Islet of Langerhans (tissue), 1 donor: Measurements from ENCODE around the gene TGM6.
"Not testable (repeated sequence)": the region's sequence is repeated elsewhere in the genome, so short reads cannot be mapped to it uniquely, and the experiment has no call there.

Experiments used
- FAIRE-seq: peaks from one replicate; lab custom pipeline; 2011; peaks lifted over from hg19 to GRCh38; lab: Jason Lieb, UNC

TGM6 gene

DNA sequence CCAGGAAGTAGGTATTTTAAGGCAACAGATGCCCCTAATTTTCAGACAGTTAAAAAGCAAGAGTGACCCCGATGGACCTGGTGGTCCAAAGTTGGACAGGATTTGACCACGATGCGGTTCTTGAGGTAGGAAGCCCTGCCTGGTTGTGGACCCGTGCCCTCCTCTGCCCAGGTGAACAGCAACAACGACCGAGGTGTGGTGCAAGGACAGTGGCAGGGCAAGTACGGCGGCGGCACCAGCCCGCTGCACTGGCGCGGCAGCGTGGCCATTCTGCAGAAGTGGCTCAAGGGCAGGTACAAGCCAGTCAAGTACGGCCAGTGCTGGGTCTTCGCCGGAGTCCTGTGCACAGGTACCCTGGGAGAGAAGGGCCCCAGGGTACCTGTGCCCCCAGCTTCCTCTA is 18.7 kb downstream of the TGM6 start:
- no peak for FAIRE-seq

DNA sequence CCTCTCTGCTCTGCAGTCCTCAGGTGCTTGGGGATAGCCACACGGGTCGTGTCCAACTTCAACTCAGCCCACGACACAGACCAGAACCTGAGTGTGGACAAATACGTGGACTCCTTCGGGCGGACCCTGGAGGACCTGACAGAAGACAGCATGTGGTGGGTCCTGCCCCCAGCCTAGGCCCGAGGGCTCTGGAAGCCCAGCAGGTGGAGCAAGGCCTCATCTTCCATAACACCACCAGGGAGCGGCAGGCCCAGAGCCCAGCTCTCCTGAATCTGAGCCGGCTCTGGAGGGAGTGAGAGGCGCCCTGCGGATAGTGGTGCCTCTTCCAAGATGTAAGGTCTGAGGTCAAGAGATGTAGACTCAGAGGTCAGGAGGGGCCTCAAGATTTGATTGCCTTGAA is 19.6 kb downstream of the TGM6 start:
- no peak for FAIRE-seq

DNA sequence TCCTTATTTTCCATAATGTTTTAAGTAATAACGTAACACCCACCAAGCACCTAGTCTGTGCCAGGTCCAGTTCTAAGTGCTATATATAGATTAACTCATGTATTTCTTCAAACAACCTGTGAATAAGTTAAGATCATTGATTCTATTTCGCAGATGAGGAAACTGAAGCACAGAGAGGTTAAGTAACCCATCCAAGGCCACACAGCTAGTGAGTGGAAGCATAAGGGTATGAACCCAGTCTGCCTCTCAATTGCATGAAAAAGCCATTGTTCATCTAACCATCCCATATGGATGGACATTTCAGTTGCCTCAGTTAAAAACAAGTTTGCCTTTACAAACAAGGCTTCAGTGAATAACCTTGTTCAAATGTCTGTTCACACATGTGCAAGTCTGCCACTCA is 20.8 kb downstream of the TGM6 start:
- no peak for FAIRE-seq

DNA sequence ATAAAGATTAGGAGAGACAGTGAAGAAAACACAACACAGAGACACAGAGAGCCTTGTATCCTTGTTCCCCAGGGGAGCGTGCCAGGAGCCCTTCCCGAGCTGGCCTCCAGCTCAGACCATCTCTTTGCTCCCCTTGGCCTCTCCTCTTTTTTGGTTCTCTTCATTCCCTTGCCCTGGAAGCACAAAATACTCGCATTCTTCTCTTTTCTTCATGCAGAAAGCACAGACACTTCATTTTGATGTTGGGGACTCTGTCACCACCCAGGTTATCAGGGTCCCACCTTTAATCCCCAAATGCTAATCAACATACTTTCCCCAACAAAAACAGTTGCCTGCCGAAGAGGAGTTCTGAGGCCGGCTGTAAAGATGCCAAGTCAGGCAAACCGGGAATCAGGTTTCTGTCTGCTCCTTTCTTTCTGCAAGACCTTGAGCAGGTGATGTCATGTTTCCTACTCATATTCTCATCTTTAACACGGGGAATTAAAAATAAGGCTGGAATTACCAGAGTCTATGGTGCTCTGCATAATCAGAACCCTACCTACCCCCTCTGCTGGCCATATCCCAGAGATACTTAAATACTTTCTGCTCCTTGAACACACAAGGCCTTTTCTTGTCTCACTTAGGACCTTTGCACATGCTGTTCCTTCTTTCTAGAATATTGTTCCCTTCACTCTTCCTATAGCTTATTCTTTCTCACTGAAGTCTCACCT is 21.7 kb downstream of the TGM6 start:
- no peak for FAIRE-seq

DNA sequence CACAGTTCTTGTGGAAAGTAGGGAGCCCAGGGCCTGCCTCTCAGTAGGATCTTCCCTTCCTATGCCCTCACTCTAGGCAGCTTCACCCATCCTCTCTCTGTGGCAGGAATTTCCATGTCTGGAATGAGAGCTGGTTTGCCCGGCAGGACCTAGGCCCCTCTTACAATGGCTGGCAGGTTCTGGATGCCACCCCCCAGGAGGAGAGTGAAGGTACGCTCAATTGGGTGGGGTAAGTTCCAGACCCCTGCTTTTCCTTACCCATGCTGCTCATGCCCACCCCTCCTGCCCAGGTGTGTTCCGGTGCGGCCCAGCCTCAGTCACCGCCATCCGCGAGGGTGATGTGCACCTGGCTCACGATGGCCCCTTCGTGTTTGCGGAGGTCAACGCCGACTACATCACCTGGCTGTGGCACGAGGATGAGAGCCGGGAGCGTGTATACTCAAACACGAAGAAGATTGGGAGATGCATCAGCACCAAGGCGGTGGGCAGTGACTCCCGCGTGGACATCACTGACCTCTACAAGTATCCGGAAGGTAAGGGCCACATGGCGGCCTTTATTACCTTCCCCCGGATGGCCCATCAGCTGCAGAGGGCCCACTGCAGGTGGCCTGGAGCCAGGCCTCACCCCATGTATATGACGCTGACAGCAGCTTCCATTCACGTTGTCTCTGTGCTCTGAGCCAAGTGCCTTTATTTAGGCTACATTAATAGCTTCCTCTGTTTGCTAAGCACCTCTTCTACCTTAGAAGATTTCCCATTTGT is 22.8 kb downstream of the TGM6 start:
- FAIRE-seq: no peak

DNA sequence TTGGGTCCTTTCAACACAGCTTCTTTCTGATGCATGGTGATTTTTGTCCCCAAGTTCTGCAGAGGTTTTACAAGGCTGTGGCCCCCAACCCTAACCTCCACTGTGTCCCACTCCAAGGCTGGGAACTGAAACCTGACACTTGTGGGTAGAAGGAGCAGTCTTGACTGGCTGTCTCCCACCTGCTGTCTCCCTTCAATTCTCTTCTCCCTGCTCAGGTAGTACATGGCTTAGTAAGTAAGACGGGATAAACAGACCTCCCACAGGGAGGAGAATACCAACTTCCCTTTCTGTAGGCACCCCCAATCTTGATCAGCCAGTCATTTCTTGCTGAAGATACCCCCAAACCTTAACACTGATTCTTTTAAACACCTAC is 25.0 kb downstream of the TGM6 start:
- FAIRE-seq: no peak

DNA sequence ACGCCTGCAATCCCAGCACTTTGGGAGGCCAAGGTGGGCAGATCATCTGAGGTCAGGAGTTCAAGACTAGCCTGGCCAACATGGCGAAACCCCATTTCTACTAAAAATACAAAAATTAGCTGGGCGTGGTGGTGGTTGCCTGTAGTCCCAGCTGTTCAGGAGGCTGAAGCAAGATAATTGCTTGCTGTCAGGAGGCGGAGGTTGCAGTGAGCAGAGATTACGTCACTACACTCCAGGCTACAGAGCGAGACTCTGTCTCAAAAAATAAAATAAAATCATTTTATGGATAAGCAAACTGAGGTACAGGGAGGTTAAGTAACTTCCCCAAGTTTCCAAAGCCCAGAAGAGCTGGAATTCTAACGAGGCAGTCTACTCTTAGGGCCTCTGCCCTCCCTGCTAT is 26.7 kb downstream of the TGM6 start:
- not testable (repeated sequence) for FAIRE-seq

DNA sequence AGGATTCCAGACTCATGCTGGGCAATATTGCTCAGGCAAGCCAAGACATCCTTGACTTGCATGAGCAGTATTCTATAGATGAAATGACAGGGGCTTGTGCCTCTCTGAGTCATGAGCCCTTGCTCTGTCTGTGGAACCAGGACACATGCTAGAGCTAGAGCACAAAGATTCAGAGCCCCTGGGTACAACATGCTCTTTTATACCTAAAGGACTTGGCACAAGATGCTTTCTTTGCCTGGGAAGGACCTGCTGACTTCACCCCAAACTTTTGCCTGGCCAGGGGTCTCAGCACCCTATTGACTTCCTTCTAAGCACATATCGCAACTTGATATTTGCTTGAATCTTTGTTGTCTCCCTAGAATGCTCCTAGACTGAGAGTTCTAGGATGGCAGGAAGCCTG is 27.4 kb downstream of the TGM6 start:
- no peak for FAIRE-seq

DNA sequence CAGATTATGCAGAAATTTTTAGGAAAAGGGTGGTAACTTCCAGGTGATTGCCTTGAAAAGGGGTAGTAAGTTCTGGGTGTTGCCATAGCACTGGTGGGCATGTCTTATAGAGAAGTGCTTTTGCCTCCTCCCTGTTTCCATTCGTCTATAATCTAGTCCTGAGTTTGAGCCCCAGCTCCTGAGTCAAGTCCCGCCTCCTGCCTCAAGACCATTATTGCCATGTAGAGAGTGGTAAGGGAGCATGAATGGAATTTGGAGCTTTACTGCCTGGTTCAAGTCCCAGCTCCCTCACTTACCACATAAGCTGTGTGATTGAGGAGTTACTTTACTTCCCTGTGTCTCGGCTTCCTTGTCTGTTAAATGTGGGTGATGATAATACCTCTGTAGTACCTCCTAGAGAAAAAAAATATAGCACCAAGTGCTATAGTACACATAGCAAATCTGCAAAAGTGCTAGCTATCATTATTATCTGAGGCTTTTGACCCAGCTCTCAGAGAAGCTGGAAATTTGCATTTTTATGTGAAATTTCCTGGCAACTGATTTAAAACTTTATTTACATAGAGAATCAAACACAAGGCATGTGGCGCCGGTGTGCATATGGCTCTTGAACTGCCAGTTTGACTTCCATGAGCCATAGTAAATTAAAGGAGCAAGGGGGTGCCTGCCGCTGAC is 36.0 kb downstream of the TGM6 start:
- FAIRE-seq: no peak

DNA sequence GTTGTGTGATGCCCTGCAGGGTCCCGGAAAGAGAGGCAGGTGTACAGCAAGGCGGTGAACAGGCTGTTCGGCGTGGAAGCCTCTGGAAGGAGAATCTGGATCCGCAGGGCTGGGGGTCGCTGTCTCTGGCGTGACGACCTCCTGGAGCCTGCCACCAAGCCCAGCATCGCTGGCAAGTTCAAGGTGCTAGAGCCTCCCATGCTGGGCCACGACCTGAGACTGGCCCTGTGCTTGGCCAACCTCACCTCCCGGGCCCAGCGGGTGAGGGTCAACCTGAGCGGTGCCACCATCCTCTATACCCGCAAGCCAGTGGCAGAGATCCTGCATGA is 36.5 kb downstream of the TGM6 start:
- no peak for FAIRE-seq

DNA sequence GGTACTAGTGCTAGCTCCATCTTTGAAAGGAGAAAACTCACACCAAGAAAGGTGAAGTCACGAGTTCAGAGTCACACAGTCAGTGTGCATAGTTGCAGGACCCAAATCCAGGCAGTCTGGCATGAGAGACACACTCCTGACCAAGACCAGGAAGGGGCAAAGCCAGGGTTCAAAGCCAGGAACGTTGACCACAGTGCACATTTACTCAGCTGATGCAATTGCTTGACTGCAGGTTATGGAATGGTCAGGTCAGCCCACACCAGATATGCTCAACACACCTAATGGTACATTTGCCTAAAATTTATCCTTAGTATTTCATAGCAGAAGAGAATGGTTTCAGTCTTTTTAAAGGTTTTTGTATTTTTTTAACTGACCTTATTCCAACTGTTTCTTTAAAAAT is 37.7 kb downstream of the TGM6 start:
- no peak for FAIRE-seq

DNA sequence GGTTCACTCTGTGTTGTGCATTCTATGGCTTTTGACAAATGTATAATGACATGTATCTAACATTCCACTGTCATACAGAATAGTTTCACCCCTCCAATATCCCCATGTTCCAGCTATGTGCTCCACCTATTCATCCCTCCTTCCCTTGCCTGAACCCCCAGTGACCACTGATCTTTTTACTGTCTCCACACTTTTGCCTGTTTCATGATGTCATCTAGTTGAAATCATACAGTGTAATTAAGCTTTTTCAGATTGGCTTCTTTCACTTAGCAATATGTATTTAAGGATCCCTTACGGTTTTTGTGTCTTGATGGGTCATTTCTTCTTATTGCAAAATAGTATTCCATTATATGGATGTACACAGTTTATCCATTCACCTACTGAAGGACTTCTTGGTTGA is 39.8 kb downstream of the TGM6 start:
- FAIRE-seq: no peak

DNA sequence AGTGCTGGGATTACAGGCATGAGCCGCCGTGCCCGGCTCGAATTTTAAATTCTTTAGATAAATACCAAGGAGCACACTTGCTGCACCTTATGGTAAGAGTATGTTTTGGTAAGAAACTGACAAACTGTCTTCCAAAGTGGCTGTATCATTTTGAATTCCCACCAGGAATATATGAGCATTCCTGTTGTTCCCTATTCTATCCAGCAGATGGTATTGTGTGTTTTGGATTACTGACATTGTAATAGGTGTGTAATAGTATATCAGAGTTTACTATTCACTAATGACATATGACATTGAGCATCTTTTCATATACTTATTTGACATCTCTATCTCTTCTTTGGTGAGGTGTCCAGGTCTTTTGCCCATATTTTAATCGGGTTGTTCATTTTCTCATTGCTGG is 40.5 kb downstream of the TGM6 start:
- FAIRE-seq: no peak

DNA sequence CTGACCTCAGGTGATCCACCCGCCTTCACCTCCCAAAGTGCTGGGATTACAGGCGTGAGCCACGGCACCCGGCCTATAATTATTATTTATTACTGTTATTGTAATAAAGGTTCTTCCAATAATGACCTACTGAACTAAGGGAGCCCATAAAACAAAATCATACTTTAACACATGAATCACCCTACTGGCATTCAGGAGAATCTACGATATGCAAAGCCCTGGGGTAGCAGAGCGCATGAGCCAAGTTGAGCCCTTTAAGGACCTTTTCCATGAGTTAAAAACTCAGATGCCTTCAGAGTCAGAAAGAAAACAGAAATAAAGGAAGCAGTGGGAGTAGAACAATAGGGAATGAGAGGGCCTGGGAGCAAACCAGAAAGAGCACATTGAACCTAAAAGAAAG is 48.4 kb downstream of the TGM6 start:
- FAIRE-seq: no peak

DNA sequence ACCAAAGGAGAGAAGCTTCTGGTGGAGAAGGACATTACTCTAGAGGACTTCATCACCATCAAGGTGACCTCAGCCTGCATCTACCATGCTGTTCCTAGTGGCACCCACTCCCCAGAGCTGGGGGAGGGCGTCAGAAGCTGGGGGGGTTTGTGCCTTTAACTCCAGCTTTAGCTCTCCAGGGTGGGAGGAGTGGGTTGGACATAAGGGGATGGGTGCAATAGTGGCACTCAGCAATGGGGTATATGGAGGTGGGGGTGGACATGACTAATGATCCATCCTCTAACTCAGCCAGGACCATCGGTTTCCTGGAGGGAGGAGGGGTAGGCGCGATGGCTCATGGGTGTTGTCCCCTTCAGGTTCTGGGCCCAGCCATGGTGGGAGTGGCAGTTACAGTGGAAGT is 49.8 kb downstream of the TGM6 start:
- FAIRE-seq: no peak

DNA sequence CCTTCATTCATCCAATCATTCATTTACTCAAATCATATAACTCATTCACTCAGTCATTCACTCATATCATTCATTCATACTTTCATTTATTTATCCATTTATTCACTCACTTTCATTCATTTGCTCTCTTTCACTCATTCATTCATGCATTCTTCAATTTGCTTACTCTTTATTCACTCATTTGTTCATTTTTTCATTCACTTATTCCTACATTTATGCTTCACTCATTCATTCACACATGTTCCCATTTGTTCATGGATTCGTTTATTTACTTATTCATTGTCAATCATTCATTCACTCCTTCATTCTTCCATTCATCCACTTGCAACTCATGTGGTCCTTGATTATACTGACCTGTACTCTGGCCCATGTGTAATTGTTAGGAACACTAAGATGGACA is 50.5 kb downstream of the TGM6 start:
- no peak for FAIRE-seq

DNA sequence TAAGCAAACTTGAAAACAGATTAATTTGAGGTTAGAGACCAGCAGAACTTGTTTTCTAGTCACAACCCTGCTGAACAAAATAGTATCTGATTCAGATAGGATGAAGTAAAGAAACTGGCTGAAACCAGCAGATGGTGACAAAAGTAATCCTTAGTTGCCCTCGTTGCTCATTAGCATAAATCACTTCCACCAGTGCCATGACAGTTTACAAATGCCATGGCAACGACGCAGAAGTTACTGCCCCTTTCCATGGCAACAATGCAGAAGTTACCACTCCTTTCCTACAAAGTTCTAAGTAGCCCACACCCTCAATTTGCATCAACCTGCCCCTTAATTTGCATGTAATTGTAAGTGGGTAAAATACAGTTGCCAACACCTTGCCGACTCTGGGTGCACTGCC is 66.1 kb downstream of the TGM6 start:
- no peak for FAIRE-seq

DNA sequence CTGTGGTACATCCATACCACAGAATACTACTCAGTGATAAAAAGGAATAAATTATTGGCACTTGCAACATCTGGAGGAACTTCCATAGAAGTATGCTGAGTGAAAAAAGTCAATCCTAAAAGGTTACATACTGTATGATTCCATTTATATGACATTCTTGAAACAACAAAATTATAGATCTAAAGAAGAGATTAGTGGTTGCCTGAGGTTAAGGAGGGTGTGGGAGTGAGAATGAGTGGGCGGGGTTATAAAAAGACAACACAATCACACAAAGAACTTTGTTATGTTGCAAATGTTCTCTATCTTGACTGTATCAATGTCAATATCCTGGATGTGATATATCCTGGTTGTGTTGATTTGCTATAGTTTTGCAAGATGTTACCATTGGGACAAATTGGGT is 68.7 kb downstream of the TGM6 start:
- FAIRE-seq: no peak

DNA sequence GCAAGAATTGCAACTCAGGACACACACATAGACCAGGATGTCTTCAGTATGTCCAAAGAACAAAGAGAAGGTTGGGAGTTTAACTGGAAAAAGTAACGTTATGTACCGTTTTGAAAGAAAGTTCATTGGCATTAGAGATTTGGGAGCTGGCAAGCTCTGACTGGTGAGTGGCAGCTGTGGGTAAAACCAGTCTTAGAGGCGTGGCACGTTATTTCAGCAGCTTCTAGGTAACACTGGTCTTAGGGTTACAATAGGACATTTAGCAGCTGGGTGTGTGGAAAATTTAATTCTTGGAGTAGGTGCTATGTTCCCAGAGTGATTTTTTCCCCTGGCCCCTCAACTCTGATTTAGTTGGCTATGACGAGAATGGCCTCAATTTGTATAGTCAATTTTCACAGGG is 70.7 kb downstream of the TGM6 start:
- FAIRE-seq: no peak

DNA sequence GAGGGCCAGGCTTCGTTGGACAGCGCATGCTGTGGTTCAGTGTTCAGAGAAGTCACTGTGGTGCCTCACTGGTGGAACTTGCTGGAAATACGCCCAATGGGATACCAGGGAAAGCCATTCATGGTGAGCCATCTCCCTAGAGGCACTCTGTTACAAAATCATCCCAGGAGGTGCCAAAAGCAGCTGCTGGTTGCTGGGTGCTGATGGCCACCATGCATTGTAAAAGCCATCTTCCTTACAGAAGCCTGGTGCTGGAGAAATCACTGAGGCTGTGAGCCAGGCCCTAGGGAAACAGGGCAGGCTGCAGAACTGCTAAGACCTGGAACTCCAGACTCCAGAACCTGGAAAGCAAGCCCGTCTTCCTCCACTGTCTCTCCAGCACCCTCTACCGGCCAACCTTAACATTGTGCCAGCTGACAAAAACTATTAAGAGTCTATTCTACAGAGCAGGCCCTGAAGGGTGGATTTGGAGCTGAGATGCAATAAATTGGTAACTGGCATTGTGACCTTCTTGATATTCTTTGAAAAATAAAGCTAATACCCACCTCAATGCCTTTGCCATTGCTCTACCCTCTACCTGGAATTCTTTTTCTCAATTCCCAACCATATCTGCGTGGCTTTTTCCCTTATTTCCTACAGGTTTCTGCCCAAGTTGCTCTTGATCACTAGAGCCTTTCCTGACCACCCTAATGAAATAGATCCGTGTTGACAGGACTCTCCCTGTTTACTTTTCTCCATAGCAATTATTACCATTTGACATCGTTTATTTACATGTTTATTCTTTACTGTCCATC is 71.4 kb downstream of the TGM6 start:
- peak; percentile 64 for FAIRE-seq

DNA sequence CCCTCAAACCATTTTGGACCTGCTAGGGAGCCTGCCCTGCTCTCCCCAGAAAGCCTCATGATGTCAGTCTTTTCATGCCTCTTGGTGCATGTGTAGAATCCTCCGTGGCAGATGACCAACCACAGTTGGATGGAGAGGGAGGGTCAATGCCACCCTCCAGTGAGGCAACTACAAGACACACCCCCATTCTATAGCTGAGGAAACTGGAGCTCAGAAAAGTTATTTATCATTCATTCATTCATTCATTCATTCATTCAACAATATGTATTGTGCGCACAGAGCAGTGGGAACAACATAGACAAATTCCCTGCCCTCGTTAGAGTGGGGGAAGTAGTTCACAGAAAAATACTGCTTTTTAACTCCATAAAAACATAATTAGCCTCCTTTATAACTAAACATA is 73.1 kb downstream of the TGM6 start:
- no peak for FAIRE-seq

DNA sequence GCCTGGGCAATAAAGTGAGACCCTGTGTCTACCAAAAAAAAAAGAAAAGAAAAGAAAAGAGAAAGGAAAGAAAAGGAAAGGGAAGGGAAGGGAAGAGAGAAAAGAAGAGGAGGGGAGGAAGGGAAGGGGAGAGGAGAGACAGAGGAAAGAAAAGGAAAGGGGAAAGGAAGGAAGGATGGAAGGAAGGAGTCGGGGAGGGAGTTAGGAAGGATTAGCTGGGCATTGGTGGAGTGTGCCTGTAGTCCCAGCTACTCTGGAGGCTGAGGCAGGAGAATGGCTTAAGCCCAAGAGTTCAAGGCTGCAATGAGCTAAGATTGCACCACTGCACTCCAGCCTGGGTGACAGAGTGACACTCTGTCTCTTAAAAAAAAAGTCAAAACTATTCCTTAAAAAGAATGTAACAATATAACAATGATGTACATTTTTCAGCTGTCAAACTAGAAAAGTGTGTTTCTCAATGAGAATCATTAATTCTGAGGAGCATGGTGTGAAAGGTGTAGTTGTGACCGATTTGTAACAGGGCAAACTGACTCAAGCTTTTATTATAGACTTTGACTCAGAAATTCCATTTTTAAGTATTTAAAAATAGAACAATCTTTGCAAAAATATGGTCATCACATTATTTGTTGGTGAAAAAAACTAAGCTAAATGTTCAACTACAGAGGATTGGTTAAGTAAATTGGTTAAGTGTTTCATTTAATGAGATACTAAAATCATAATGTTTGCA is 75.2 kb downstream of the TGM6 start:
- no peak for FAIRE-seq
